Astrocyte (in vitro differentiated cells and primary cell): Measurements from ENCODE around the gene DMXL1. TPM values are rescaled to one million over a fixed set of nuclear protein-coding genes. Genes with fewer than 3 reads are reported as not detected.

ENCODE experiments used
- DNase-seq: peaks from one replicate; pipeline ENCODE4 v3.0.0-alpha.2; 2010; ENCODE audit warnings: low read depth
- FAIRE-seq: peaks from 2 replicates; lab custom pipeline; 2011; peaks lifted over from hg19 to GRCh38; lab: Jason Lieb, UNC
- H2AFZ ChIP-seq: 2 replicates; pipeline ENCODE4 v1.6.0; 2012; ENCODE audit warnings: low read depth, low read length, inconsistent platforms
- H3K27ac ChIP-seq: 2 replicates; pipeline ENCODE4 v1.5.1; 2011; ENCODE audit warnings: low read depth, low read length, inconsistent platforms
- H3K27me3 ChIP-seq: 2 replicates; pipeline ENCODE4 v1.6.0; 2011; ENCODE audit warnings: low read length, inconsistent platforms; ENCODE audit not compliant: insufficient read depth
- H3K36me3 ChIP-seq: 2 replicates; pipeline ENCODE4 v1.5.1; 2011; ENCODE audit warnings: low read length, inconsistent platforms; ENCODE audit not compliant: insufficient read depth
- H3K4me1 ChIP-seq: 2 replicates; pipeline ENCODE4 v1.5.1; 2011; ENCODE audit warnings: low read length, inconsistent platforms; ENCODE audit not compliant: insufficient read depth
- H3K4me2 ChIP-seq: 2 replicates; pipeline ENCODE4 v1.6.0; 2012; ENCODE audit warnings: low read length, inconsistent platforms
- H3K4me3 ChIP-seq: 2 replicates; pipeline ENCODE4 v1.5.1; 2011; ENCODE audit warnings: low read depth, mild to moderate bottlenecking, low read length, inconsistent platforms; ENCODE audit not compliant: insufficient read depth
- H3K79me2 ChIP-seq: 2 replicates; pipeline ENCODE4 v1.6.0; 2012; ENCODE audit warnings: mild to moderate bottlenecking, low read length, inconsistent platforms; ENCODE audit not compliant: insufficient read depth
- H3K9ac ChIP-seq: 2 replicates; pipeline ENCODE4 v1.6.0; 2012; ENCODE audit warnings: mild to moderate bottlenecking, low read length, inconsistent platforms
- H3K9me3 ChIP-seq: 2 replicates; pipeline ENCODE4 v1.5.1; 2012; ENCODE audit warnings: low read depth, mild to moderate bottlenecking, low read length, inconsistent platforms; ENCODE audit not compliant: insufficient read depth
- H4K20me1 ChIP-seq: 2 replicates; pipeline ENCODE4 v1.6.0; 2012; ENCODE audit warnings: low read length, inconsistent platforms; ENCODE audit not compliant: insufficient read depth
- H3K27ac Mint-ChIP-seq: one replicate; pipeline ENCODE4 v1.8.0; 2021; ENCODE audit warnings: mild to moderate bottlenecking, mixed read lengths; ENCODE audit not compliant: unreplicated experiment
- H3K27me3 Mint-ChIP-seq: one replicate; pipeline ENCODE4 v1.8.0; 2021; ENCODE audit warnings: low read depth, mixed read lengths; ENCODE audit not compliant: unreplicated experiment
- H3K36me3 Mint-ChIP-seq: one replicate; pipeline ENCODE4 v1.8.0; 2021; ENCODE audit warnings: low read depth, mixed read lengths; ENCODE audit not compliant: unreplicated experiment
- H3K4me1 Mint-ChIP-seq: one replicate; pipeline ENCODE4 v1.8.0; 2021; ENCODE audit warnings: low read depth, mixed read lengths; ENCODE audit not compliant: unreplicated experiment
- H3K4me3 Mint-ChIP-seq: one replicate; pipeline ENCODE4 v1.8.0; 2021; ENCODE audit warnings: mild to moderate bottlenecking, moderate library complexity, mixed read lengths; ENCODE audit not compliant: unreplicated experiment
- H3K9me3 Mint-ChIP-seq: one replicate; pipeline ENCODE4 v1.8.0; 2021; ENCODE audit warnings: mild to moderate bottlenecking, mixed read lengths; ENCODE audit not compliant: unreplicated experiment
- CTCF ChIP-seq: IDR thresholded peaks from 2 replicates; pipeline ENCODE4 v1.5.1; 2011; ENCODE audit warnings: low read depth, mild to moderate bottlenecking, inconsistent platforms, low read length, moderate library complexity; ENCODE audit not compliant: insufficient read depth
- EZH2 ChIP-seq: IDR thresholded peaks from 2 replicates; pipeline ENCODE4 v1.6.1; 2012; ENCODE audit warnings: mild to moderate bottlenecking, low read length, inconsistent platforms; ENCODE audit not compliant: insufficient read depth
- total RNA-seq: library from RNA; stranded (reverse); gene quantifications from 2 replicates; pipeline ENCODE4 v1.2.1, GENCODE V29; 2021

The DMXL1 gene
- total RNA-seq, 1 donor from 2014 or later = 26.0 TPM

DNA sequence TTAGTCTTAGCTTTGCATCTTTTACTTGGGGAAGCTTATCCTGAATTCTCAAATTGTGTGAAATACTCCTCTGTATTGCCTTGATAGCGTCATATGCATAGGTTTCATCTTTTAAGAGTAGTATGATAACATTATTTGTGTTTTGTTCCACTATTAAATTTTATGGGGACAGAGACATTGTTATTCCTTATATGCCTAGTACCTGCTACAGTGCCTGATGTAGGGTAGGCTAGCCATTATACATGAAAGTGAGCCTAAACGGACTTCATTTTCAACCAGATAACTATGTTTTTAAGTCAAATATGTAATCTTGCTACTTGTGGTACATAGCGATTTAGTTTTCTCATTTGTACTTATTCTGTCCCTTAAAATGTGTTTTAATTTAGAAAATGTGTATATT, 105.9 kb downstream of the DMXL1 start:
- no peaks in the 10 kb centered on the region for H3K9me3 Mint-ChIP-seq
- H3K27me3 ChIP-seq = no peaks in the 10 kb centered on the region
- H3K4me1 ChIP-seq = no peaks in the 10 kb centered on the region
- peaks cover 3% of the 10 kb centered on the region for H3K36me3 ChIP-seq
- FAIRE-seq (no peak), DNase-seq (no peak)
- H3K27ac Mint-ChIP-seq = no peak overlapping the region
- no peak overlapping the region for H3K4me3 Mint-ChIP-seq
- no peaks in the 10 kb centered on the region for H4K20me1 ChIP-seq
- H2AFZ ChIP-seq = no peak overlapping the region
- no peaks in the 10 kb centered on the region for H3K36me3 Mint-ChIP-seq
- no peak overlapping the region for H3K27ac ChIP-seq
- no peaks in the 10 kb centered on the region for H3K79me2 ChIP-seq
- no peak overlapping the region for H3K4me2 ChIP-seq
- no peaks in the 10 kb centered on the region for H3K27me3 Mint-ChIP-seq
- no peaks in the 10 kb centered on the region for H3K4me1 Mint-ChIP-seq
- no peak overlapping the region for H3K4me3 ChIP-seq
- H3K9me3 ChIP-seq = no peaks in the 10 kb centered on the region
- TF ChIP-seq EZH2 (no peak), CTCF (no peak)
- no peak overlapping the region for H3K9ac ChIP-seq

GRCh38 chr5:119177226-119177625, 106.3 kb downstream of the DMXL1 start:
- Mint-ChIP-seq H3K4me3 (no peak overlapping the region), H3K4me1 (no peaks in the 10 kb centered on the region), H3K27ac (no peak overlapping the region), H3K27me3 (no peaks in the 10 kb centered on the region), H3K9me3 (no peaks in the 10 kb centered on the region), H3K36me3 (no peaks in the 10 kb centered on the region)
- no peak for TF ChIP-seq CTCF
- TF ChIP-seq EZH2 = no peak
- H3K27ac ChIP-seq = no peak overlapping the region
- H3K4me1 ChIP-seq = no peaks in the 10 kb centered on the region
- H3K36me3 ChIP-seq = peaks cover 3% of the 10 kb centered on the region
- DNase-seq (no peak), FAIRE-seq (no peak)
- H3K79me2 ChIP-seq = no peaks in the 10 kb centered on the region
- no peaks in the 10 kb centered on the region for H4K20me1 ChIP-seq
- H3K4me3 ChIP-seq = no peak overlapping the region
- no peak overlapping the region for H2AFZ ChIP-seq
- H3K27me3 ChIP-seq = no peaks in the 10 kb centered on the region
- H3K9me3 ChIP-seq = no peaks in the 10 kb centered on the region
- H3K9ac ChIP-seq = no peak overlapping the region
- no peak overlapping the region for H3K4me2 ChIP-seq

DNA sequence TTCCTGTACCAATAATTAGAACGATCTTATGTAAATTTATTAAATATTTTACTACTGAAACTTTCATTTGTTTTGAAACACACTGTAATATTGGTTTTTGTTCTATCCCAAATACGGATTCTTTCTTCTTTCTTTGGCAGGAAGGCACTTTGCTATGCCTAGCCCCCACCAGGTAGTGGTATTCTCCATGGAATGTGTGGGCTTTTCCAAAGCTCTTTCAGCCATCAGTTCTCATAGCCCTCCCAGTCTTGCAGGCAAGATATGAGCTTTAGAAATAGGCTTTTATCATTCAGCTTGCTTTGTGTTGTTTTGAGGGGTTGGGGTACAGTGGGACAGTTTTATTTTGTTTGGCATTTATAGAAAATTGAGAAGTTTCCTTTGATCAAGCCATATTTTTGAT, 107.5 kb downstream of the DMXL1 start:
- no peaks in the 10 kb centered on the region for H3K36me3 Mint-ChIP-seq
- no peak for FAIRE-seq
- Histone ChIP-seq H3K4me1 (no peaks in the 10 kb centered on the region), H3K36me3 (peaks cover 3% of the 10 kb centered on the region), H3K27me3 (no peaks in the 10 kb centered on the region), H3K79me2 (no peaks in the 10 kb centered on the region), H3K4me3 (no peak overlapping the region), H2AFZ (no peak overlapping the region), H3K9me3 (no peaks in the 10 kb centered on the region), H3K27ac (no peak overlapping the region), H3K4me2 (no peak overlapping the region), H4K20me1 (no peaks in the 10 kb centered on the region), H3K9ac (no peak overlapping the region)
- H3K27ac Mint-ChIP-seq = no peak overlapping the region
- TF ChIP-seq CTCF (no peak), EZH2 (no peak)
- no peaks in the 10 kb centered on the region for H3K27me3 Mint-ChIP-seq
- no peak overlapping the region for H3K4me3 Mint-ChIP-seq
- no peaks in the 10 kb centered on the region for H3K9me3 Mint-ChIP-seq
- no peak for DNase-seq
- H3K4me1 Mint-ChIP-seq = no peaks in the 10 kb centered on the region
